GM10266 (cell line): Measurements from ENCODE around the gene SERPINE1.
"Not testable (repeated sequence)": the region's sequence is repeated elsewhere in the genome, so short reads cannot be mapped to it uniquely, and the experiment has no call there.

Experiments
- DNase-seq: peaks from one replicate; pipeline ENCODE4 v3.0.0; 2012; ENCODE audit errors: extremely low spot score
- TF ChIP-seq, protein P1 (sequence below): IDR thresholded peaks from 2 replicates; pipeline ENCODE4 v1.5.1; 2012; ENCODE audit warnings: mild to moderate bottlenecking, low read depth; ENCODE audit not compliant: control insufficient read depth, insufficient read depth; ENCODE audit errors: missing control alignments

Gene SERPINE1

DNA sequence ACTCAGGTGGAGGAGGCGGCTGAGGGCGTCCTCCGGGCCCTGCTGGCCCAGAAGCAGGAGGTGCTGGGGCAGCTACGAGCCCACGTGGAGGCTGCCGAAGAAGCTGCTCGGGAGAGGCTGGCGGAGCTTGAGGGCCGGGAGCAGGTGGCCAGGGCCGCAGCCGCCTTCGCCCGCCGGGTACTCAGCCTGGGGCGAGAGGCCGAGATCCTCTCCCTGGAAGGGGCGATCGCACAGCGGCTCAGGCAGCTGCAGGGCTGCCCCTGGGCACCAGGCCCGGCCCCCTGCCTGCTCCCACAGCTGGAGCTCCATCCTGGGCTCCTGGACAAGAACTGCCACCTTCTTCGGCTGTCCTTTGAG is 38.9 kb upstream of the SERPINE1 start:
- DNase-seq: no peak
- TF ChIP-seq, protein P1, sequence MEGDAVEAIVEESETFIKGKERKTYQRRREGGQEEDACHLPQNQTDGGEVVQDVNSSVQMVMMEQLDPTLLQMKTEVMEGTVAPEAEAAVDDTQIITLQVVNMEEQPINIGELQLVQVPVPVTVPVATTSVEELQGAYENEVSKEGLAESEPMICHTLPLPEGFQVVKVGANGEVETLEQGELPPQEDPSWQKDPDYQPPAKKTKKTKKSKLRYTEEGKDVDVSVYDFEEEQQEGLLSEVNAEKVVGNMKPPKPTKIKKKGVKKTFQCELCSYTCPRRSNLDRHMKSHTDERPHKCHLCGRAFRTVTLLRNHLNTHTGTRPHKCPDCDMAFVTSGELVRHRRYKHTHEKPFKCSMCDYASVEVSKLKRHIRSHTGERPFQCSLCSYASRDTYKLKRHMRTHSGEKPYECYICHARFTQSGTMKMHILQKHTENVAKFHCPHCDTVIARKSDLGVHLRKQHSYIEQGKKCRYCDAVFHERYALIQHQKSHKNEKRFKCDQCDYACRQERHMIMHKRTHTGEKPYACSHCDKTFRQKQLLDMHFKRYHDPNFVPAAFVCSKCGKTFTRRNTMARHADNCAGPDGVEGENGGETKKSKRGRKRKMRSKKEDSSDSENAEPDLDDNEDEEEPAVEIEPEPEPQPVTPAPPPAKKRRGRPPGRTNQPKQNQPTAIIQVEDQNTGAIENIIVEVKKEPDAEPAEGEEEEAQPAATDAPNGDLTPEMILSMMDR: no peak

DNA sequence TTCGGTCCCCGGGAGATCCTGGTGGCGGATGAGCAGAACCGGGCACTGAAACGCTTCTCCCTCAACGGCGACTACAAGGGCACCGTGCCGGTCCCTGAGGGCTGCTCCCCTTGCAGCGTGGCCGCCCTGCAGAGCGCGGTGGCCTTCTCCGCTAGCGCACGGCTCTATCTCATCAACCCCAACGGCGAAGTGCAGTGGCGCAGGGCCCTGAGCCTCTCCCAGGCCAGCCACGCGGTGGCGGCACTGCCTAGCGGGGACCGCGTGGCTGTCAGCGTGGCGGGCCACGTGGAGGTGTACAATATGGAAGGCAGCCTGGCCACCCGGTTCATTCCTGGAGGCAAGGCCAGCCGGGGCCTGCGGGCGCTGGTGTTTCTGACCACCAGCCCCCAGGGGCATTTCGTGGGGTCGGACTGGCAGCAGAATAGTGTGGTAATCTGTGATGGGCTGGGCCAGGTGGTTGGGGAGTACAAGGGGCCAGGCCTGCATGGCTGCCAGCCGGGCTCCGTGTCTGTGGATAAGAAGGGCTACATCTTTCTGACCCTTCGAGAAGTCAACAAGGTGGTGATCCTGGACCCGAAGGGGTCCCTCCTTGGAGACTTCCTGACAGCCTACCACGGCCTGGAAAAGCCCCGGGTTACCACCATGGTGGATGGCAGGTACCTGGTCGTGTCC is 37.9 kb upstream of the SERPINE1 start:
- TF ChIP-seq, protein P1: no peak
- no peak for DNase-seq

DNA sequence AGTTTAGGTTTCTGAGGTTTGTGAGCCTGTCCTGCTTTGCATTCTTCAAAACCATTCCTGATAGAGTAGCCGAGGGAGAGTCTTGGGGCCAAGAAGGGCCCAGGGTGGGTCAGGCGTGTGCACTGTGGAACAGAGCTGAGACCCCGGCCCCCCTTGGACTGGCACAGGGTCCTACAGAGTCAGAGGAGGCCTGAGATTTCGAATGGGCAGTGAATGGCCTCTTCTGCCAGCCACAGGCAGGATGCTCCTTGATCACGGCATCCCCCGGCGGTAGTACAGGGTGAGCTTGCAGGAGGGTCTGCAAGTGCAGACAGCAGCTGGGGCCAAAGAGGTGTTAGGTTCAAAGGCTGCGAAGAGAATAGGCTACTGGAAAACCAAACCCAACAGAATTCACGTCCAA is 37.0 kb upstream of the SERPINE1 start:
- no peak for DNase-seq
- TF ChIP-seq, protein P1: no peak

DNA sequence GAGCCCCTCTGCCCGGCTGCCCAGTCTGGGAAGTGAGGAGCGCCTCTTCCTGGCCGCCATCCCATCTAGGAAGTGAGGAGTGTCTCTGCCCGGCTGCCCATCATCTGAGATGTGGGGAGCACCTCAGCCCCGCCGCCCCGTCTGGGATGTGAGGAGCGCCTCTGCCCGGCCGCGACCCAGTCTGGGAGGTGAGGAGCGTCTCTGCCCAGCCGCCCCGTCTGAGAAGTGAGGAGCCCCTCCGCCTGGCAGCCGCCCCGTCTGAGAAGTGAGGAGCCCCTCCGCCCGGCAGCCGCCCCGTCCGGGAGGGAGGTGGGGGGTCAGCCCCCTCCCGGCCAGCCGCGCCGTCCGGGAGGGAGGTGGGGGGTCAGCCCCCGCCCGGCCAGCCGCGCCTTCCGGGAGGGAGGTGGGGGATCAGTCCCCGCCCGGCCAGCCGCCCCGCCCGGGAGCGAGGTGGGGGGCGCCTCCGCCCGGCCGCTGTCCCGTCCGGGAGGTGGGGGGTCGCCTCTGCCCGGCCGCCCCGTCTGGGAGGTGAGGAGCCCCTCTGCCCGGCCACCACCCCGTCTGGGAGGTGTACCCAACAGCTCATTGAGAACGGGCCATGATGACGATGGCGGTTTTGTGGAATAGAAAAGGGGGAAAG is 34.5 kb upstream of the SERPINE1 start:
- DNase-seq: not testable (repeated sequence)

DNA sequence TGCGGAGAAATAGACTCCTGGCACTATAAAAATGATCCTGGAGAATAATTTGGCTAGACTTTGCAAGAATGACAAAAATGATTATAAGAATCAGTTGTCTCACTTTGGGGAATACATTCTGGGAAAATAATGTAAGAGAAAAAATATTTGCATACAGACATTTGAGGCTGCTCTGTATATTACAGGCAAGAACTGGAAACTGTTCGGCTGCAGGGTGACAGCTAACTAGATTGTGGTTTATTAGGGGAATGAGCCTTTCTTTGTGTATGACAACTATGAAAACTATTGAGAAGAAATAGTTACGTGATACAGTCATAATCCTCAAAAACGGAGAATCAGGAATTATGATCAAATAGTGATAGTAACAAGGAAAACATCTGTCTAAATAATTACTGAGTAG is 33.0 kb upstream of the SERPINE1 start:
- no peak for DNase-seq

DNA sequence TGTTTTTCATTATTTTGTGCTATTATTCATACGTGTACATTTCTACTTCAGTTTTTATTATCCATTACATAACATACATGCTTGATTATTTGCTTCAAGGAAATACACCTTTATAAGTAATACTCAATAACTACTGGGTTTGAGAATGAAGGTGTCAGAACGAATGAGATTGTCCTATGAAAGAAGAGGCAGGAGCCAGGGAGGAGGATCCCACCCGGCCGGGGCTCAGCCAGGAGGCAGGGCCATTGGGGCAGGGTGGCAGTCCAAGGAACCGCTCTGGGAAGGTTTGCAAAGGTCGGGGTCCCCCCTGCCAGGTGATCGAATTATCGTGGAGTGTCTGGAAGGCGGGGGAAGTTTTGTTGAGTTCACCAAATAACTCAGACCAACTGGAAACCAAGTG is 32.5 kb upstream of the SERPINE1 start:
- DNase-seq: no peak
- TF ChIP-seq, protein P1: no peak

More for the DNA sequence above, 33.0 kb upstream of the SERPINE1 start:
- TF ChIP-seq, protein P1: no peak

DNA sequence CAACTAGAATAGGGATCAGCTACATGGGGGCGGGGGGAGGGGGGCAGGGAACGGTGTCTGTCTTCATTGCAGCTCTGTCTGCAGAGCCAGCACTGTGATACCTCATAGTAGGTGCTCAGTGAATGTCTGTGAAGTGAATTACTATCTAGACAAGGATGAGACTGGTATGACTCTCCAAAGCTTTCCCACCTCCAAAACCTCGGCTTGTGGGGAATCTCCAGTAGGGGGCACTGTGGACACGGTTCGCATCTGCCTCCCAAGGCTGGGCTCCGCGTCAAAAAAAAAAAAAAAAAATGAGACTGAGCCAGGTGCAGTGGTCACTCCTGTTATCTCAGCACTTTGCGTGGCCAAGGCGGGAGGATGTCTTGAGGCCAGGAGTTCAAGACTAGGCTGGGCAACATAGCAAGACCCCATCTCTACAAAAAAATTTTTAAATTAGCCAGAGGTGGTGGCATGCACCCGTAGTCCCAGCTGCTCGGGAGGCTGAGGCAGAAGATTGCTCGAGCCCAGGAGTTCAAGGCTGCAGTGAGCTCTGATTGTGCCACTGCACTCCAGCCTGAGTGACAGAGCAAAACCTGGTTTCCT is 32.0 kb upstream of the SERPINE1 start:
- no peak for DNase-seq

More for the DNA sequence above, 32.0 kb upstream of the SERPINE1 start:
- TF ChIP-seq, protein P1: peak; percentile 37
